ENCODE measurements around the gene CYP19A1.
A peak's percentile ranks its signal among the peaks of the same experiment; 100 is the strongest.

The CYP19A1 gene

DNA sequence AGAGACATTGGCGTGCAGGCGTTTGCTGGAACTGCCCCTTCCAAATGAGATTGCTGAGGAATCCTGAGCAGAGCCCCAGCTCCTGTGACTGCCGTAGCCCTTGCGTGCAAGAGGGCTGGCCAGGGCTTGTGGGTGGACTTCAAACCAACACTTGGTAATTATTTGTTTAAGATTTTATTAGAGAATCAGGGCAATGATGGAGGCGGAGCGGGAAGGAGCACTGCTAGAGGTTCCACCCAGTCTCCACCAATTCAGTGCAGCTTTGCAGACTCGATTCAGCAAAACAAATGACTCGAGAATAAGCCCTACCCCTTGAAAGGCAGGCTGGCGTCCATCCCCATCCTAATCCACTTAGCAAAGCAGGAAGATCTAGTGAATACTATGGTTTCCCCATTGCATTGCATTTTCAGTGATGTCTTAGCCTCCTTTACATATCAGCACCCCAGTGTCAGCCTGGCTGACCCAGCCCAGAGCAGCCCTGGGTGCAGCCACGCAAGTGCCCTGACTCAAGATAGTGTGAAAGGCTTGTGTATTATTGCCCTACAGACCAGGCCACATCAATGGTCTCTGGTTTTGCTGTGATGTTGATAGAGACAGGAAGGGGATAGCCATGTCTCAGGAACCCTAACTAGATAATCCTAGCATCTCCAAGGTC, 29.1 kb upstream of the CYP19A1 start:
- H3K9ac ChIP-seq (ENCODE audit: low read length): no peak overlapping the region
- no peak overlapping the region for H2BK120ac ChIP-seq (ENCODE audit: insufficient read depth, low read length, poor library complexity)
- no peak overlapping the region for H3K14ac ChIP-seq (ENCODE audit: low read length)

DNA sequence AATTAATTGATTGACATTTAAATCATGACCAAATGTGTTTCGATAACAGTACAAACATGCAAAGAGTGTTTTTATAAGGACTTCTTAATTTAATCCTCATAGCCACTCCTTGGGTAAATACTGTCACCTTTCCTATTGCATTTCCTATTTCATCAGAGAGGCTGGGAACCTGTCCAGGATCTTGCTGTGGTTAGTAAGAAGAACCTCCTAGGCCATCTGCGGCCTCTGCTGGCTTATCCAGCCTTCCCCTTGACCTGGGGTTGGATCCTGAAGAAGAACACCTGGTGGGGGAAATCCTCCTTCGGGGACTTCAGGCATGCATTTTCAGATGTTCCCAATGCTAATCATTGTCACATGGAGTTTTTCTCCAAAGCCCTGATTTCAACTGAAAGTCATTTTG, 28.5 kb upstream of the CYP19A1 start:
- H3K27ac ChIP-seq (ENCODE audit: low read depth, low read length): no peak overlapping the region
- H2BK5ac ChIP-seq (ENCODE audit: low read depth, low read length, poor library complexity): no peak overlapping the region
- no CpG with 5 or more reads among the region's 3 CpGs for WGBS (ENCODE audit: extremely low coverage, insufficient coverage, insufficient read length)
- no peak overlapping the region for H3K23ac ChIP-seq (ENCODE audit: low read length)
- H4K8ac ChIP-seq (ENCODE audit: low read depth, low read length): no peak overlapping the region
- no peak overlapping the region for H3K18ac ChIP-seq (ENCODE audit: low read length)
- no peak overlapping the region for H2BK12ac ChIP-seq (ENCODE audit: low read length)
- no peak overlapping the region for H4K12ac ChIP-seq (ENCODE audit: low read depth, low read length)
- no peak overlapping the region for H3K4me3 ChIP-seq (ENCODE audit: low read depth, low read length)
- H3K79me1 ChIP-seq (ENCODE audit: low read length): peaks cover 1% of the 10 kb centered on the region
- H3K14ac ChIP-seq (ENCODE audit: low read length): no peak overlapping the region
- peaks cover 1% of the 10 kb centered on the region for H3K79me2 ChIP-seq (ENCODE audit: control insufficient read depth, insufficient read depth, low read length, poor library complexity)
- no peak overlapping the region for H3K4me2 ChIP-seq (ENCODE audit: low read length)
- no peak overlapping the region for H3K4ac ChIP-seq (ENCODE audit: low read depth, low read length)
- no peak overlapping the region for H3K9ac ChIP-seq (ENCODE audit: low read length)
- no peak overlapping the region for H2AK5ac ChIP-seq (ENCODE audit: low read length)
- no peak overlapping the region for H2AFZ ChIP-seq (ENCODE audit: insufficient read depth, low read length, poor library complexity)
- no peak overlapping the region for H2BK120ac ChIP-seq (ENCODE audit: insufficient read depth, low read length, poor library complexity)
- no peaks in the 10 kb centered on the region for H3K4me1 ChIP-seq (ENCODE audit: control insufficient read depth in 1 of 2, insufficient read depth in 2 of 2, low read length in 2 of 2)
- no peaks in the 10 kb centered on the region for H3K9me3 ChIP-seq (ENCODE audit: insufficient read depth, low read depth, low read length)
- DNase-seq: no peak
- H4K91ac ChIP-seq (ENCODE audit: low read depth, low read length): no peak overlapping the region
- H3K36me3 ChIP-seq (ENCODE audit: control insufficient read depth in 1 of 2, insufficient read depth in 2 of 2, low read length in 2 of 2): no peaks in the 10 kb centered on the region
- H3K27me3 ChIP-seq (ENCODE audit: insufficient read depth, low read length): no peaks in the 10 kb centered on the region

More for the DNA sequence above, 29.1 kb upstream of the CYP19A1 start:
- Histone ChIP-seq H3K23ac (ENCODE audit: low read length) (no peak overlapping the region), H3K27ac (ENCODE audit: low read depth, low read length) (no peak overlapping the region), H2BK5ac (ENCODE audit: low read depth, low read length, poor library complexity) (no peak overlapping the region), H4K91ac (ENCODE audit: low read depth, low read length) (no peak overlapping the region), H3K9me3 (ENCODE audit: insufficient read depth, low read depth, low read length) (no peaks in the 10 kb centered on the region), H2BK12ac (ENCODE audit: low read length) (no peak overlapping the region), H2AFZ (ENCODE audit: insufficient read depth, low read length, poor library complexity) (no peak overlapping the region), H3K4me3 (ENCODE audit: low read depth, low read length) (no peak overlapping the region), H3K4ac (ENCODE audit: low read depth, low read length) (no peak overlapping the region), H4K12ac (ENCODE audit: low read depth, low read length) (no peak overlapping the region), H2AK5ac (ENCODE audit: low read length) (no peak overlapping the region), H3K18ac (ENCODE audit: low read length) (no peak overlapping the region), H3K4me1 (ENCODE audit: control insufficient read depth in 1 of 2, insufficient read depth in 2 of 2, low read length in 2 of 2) (no peaks in the 10 kb centered on the region), H3K27me3 (ENCODE audit: insufficient read depth, low read length) (no peaks in the 10 kb centered on the region), H3K36me3 (ENCODE audit: control insufficient read depth in 1 of 2, insufficient read depth in 2 of 2, low read length in 2 of 2) (no peaks in the 10 kb centered on the region), H4K8ac (ENCODE audit: low read depth, low read length) (no peak overlapping the region), H3K79me1 (ENCODE audit: low read length) (no peaks in the 10 kb centered on the region), H3K4me2 (ENCODE audit: low read length) (no peak overlapping the region), H3K79me2 (ENCODE audit: control insufficient read depth, insufficient read depth, low read length, poor library complexity) (no peaks in the 10 kb centered on the region)
- DNase-seq: no peak
- no CpG with 5 or more reads among the region's 10 CpGs for WGBS (ENCODE audit: extremely low coverage, insufficient coverage, insufficient read length)

DNA sequence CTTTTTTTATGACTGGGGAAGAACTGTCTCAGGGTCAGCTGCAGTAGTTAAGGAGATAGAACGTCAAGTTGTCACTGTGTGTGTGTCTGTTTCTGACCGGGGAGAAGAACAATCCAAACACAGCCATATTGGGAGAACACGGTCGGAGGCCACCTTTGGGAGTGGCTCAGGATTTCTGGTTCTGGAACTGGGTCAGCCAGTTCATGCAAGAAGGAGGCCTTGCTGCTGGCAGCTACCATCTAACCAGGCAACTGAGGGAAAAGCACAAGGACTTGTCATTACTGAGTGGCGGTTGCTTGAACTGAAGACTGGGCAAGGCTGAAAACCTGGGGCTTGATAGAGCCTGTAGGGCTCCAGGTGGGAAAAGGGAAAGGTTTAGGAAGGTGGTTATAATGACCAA, 27.7 kb upstream of the CYP19A1 start:
- Histone ChIP-seq H3K18ac (ENCODE audit: low read length) (no peak overlapping the region), H3K23ac (ENCODE audit: low read length) (no peak overlapping the region), H4K12ac (ENCODE audit: low read depth, low read length) (no peak overlapping the region), H3K4me1 (ENCODE audit: control insufficient read depth in 1 of 2, insufficient read depth in 2 of 2, low read length in 2 of 2) (no peaks in the 10 kb centered on the region), H3K27ac (ENCODE audit: low read depth, low read length) (no peak overlapping the region), H3K79me1 (ENCODE audit: low read length) (peaks cover 2% of the 10 kb centered on the region), H3K9ac (ENCODE audit: low read length) (no peak overlapping the region), H2AFZ (ENCODE audit: insufficient read depth, low read length, poor library complexity) (no peak overlapping the region), H2BK5ac (ENCODE audit: low read depth, low read length, poor library complexity) (no peak overlapping the region), H3K4me2 (ENCODE audit: low read length) (no peak overlapping the region), H2BK12ac (ENCODE audit: low read length) (no peak overlapping the region), H3K14ac (ENCODE audit: low read length) (no peak overlapping the region), H4K8ac (ENCODE audit: low read depth, low read length) (no peak overlapping the region), H2AK5ac (ENCODE audit: low read length) (no peak overlapping the region), H3K27me3 (ENCODE audit: insufficient read depth, low read length) (no peaks in the 10 kb centered on the region), H3K4me3 (ENCODE audit: low read depth, low read length) (no peak overlapping the region), H3K4ac (ENCODE audit: low read depth, low read length) (no peak overlapping the region), H3K36me3 (ENCODE audit: control insufficient read depth in 1 of 2, insufficient read depth in 2 of 2, low read length in 2 of 2) (no peaks in the 10 kb centered on the region), H3K9me3 (ENCODE audit: insufficient read depth, low read depth, low read length) (no peaks in the 10 kb centered on the region), H2BK120ac (ENCODE audit: insufficient read depth, low read length, poor library complexity) (no peak overlapping the region), H3K79me2 (ENCODE audit: control insufficient read depth, insufficient read depth, low read length, poor library complexity) (peaks cover 1% of the 10 kb centered on the region), H4K91ac (ENCODE audit: low read depth, low read length) (no peak overlapping the region)
- peak; percentile 38 to 69 for DNase-seq
- WGBS (ENCODE audit: extremely low coverage, insufficient coverage, insufficient read length): no CpG with 5 or more reads among the region's 5 CpGs

- Histone ChIP-seq H3K9me3 (ENCODE audit: insufficient read depth, low read depth, low read length) (no peaks in the 10 kb centered on the region), H2BK5ac (ENCODE audit: low read depth, low read length, poor library complexity) (no peak overlapping the region), H3K36me3 (ENCODE audit: control insufficient read depth in 1 of 2, insufficient read depth in 2 of 2, low read length in 2 of 2) (no peaks in the 10 kb centered on the region), H4K8ac (ENCODE audit: low read depth, low read length) (no peak overlapping the region), H3K9ac (ENCODE audit: low read length) (no peak overlapping the region), H3K79me2 (ENCODE audit: control insufficient read depth, insufficient read depth, low read length, poor library complexity) (peaks cover 1% of the 10 kb centered on the region), H3K27me3 (ENCODE audit: insufficient read depth, low read length) (no peaks in the 10 kb centered on the region), H4K91ac (ENCODE audit: low read depth, low read length) (no peak overlapping the region), H3K27ac (ENCODE audit: low read depth, low read length) (no peak overlapping the region), H3K4ac (ENCODE audit: low read depth, low read length) (no peak overlapping the region), H3K18ac (ENCODE audit: low read length) (no peak overlapping the region), H3K23ac (ENCODE audit: low read length) (no peak overlapping the region), H2BK12ac (ENCODE audit: low read length) (no peak overlapping the region), H2AFZ (ENCODE audit: insufficient read depth, low read length, poor library complexity) (no peak overlapping the region), H3K4me2 (ENCODE audit: low read length) (no peak overlapping the region), H2AK5ac (ENCODE audit: low read length) (no peak overlapping the region), H3K4me3 (ENCODE audit: low read depth, low read length) (no peak overlapping the region), H2BK120ac (ENCODE audit: insufficient read depth, low read length, poor library complexity) (no peak overlapping the region), H3K79me1 (ENCODE audit: low read length) (peaks cover 3% of the 10 kb centered on the region), H3K4me1 (ENCODE audit: control insufficient read depth in 1 of 2, insufficient read depth in 2 of 2, low read length in 2 of 2) (peaks cover 0 to under 1% of the 10 kb centered on the region in 2 experiments), H3K14ac (ENCODE audit: low read length) (no peak overlapping the region), H4K12ac (ENCODE audit: low read depth, low read length) (no peak overlapping the region)
- WGBS (ENCODE audit: extremely low coverage, insufficient coverage, insufficient read length): no CpG with 5 or more reads among the region's 6 CpGs
- peak; percentile 21 to 71 for DNase-seq
Observed at GRCh38 chr15:51365417-51365816, 27.0 kb upstream of the CYP19A1 start.

Measured in trophoblast cell (in vitro differentiated cells and primary cell).